ENCODE data around the gene ATP1A4. TPM values are rescaled to one million over a fixed set of nuclear protein-coding genes. Genes with fewer than 3 reads are reported as not detected.

The ATP1A4 gene
- total RNA-seq, 1 donor = not detected

- no peak for TF ChIP-seq CTCF (IDR thresholded peaks at IDR 0.05; ENCODE audit: extremely low read depth, low read depth, low read length)
- H3K4me1 ChIP-seq (ENCODE audit: insufficient read depth, low read length) = peaks cover 14% of the 10 kb centered on the region
- no peaks in the 10 kb centered on the region for H3K9me3 ChIP-seq (ENCODE audit: low read depth, low read length)
- H3K4me2 ChIP-seq (ENCODE audit: insufficient read depth, low read length) = peak overlapping the region; percentile 70
- H3K4me3 ChIP-seq (ENCODE audit: insufficient read depth, low read length) = no peak overlapping the region
- no peaks in the 10 kb centered on the region for H3K27me3 ChIP-seq (ENCODE audit: insufficient read depth, low read length)
- H4K20me1 ChIP-seq (ENCODE audit: insufficient read depth, low read length) = no peaks in the 10 kb centered on the region
- DNase-seq (ENCODE audit: insufficient read length, low spot score, missing footprints) = no peak
- H3K36me3 ChIP-seq (ENCODE audit: insufficient read depth, low read length) = no peaks in the 10 kb centered on the region
- H2AFZ ChIP-seq (ENCODE audit: low read length) = peak overlapping the region; percentile 64
- no peaks in the 10 kb centered on the region for H3K79me2 ChIP-seq (ENCODE audit: insufficient read depth, low read length)
- H3K27ac ChIP-seq (ENCODE audit: low read depth, low read length) = peak overlapping the region; percentile 70
These were observed 1.7 kb upstream of the ATP1A4 start for GRCh38 chr1:160149716-160150115.

GRCh38 chr1:160154790-160155189 lies 3.4 kb downstream of the ATP1A4 start:
- DNase-seq (ENCODE audit: insufficient read length, low spot score, missing footprints) = no peak
- peaks cover 2% of the 10 kb centered on the region for H3K27me3 ChIP-seq (ENCODE audit: insufficient read depth, low read length)
- no peaks in the 10 kb centered on the region for H3K36me3 ChIP-seq (ENCODE audit: insufficient read depth, low read length)
- H3K4me3 ChIP-seq (ENCODE audit: insufficient read depth, low read length) = no peak overlapping the region
- peaks cover 4% of the 10 kb centered on the region for H3K4me1 ChIP-seq (ENCODE audit: insufficient read depth, low read length)
- H4K20me1 ChIP-seq (ENCODE audit: insufficient read depth, low read length) = no peaks in the 10 kb centered on the region
- H3K79me2 ChIP-seq (ENCODE audit: insufficient read depth, low read length) = no peaks in the 10 kb centered on the region
- TF ChIP-seq CTCF (IDR thresholded peaks at IDR 0.05; ENCODE audit: extremely low read depth, low read depth, low read length) = no peak
- H3K27ac ChIP-seq (ENCODE audit: low read depth, low read length) = no peak overlapping the region
- no peak overlapping the region for H2AFZ ChIP-seq (ENCODE audit: low read length)
- no peaks in the 10 kb centered on the region for H3K9me3 ChIP-seq (ENCODE audit: low read depth, low read length)
- no peak overlapping the region for H3K4me2 ChIP-seq (ENCODE audit: insufficient read depth, low read length)

- H3K4me2 ChIP-seq (ENCODE audit: insufficient read depth, low read length) = no peak overlapping the region
These were observed 5.0 kb downstream of the ATP1A4 start for GRCh38 chr1:160156361-160156760.

GRCh38 chr1:160157174-160157573 lies 5.8 kb downstream of the ATP1A4 start:
- no peak overlapping the region for H2AFZ ChIP-seq (ENCODE audit: low read length)
- H3K27ac ChIP-seq (ENCODE audit: low read depth, low read length) = no peak overlapping the region
- no peak for TF ChIP-seq CTCF (IDR thresholded peaks at IDR 0.05; ENCODE audit: extremely low read depth, low read depth, low read length)

More at GRCh38 chr1:160156361-160156760, 5.0 kb downstream of the ATP1A4 start:
- no peak overlapping the region for H3K27ac ChIP-seq (ENCODE audit: low read depth, low read length)
- no peak overlapping the region for H2AFZ ChIP-seq (ENCODE audit: low read length)
- no peaks in the 10 kb centered on the region for H3K79me2 ChIP-seq (ENCODE audit: insufficient read depth, low read length)
- no peak for DNase-seq (ENCODE audit: insufficient read length, low spot score, missing footprints)
- no peak overlapping the region for H3K4me3 ChIP-seq (ENCODE audit: insufficient read depth, low read length)
- H3K9me3 ChIP-seq (ENCODE audit: low read depth, low read length) = no peaks in the 10 kb centered on the region
- no peaks in the 10 kb centered on the region for H3K4me1 ChIP-seq (ENCODE audit: insufficient read depth, low read length)
- H3K36me3 ChIP-seq (ENCODE audit: insufficient read depth, low read length) = no peaks in the 10 kb centered on the region
- no peaks in the 10 kb centered on the region for H4K20me1 ChIP-seq (ENCODE audit: insufficient read depth, low read length)
- TF ChIP-seq CTCF (IDR thresholded peaks at IDR 0.05; ENCODE audit: extremely low read depth, low read depth, low read length) = no peak
- H3K27me3 ChIP-seq (ENCODE audit: insufficient read depth, low read length) = peaks cover 2% of the 10 kb centered on the region

More at GRCh38 chr1:160157174-160157573, 5.8 kb downstream of the ATP1A4 start:
- no peak overlapping the region for H3K4me2 ChIP-seq (ENCODE audit: insufficient read depth, low read length)
- H3K4me1 ChIP-seq (ENCODE audit: insufficient read depth, low read length) = no peaks in the 10 kb centered on the region
- no peaks in the 10 kb centered on the region for H3K9me3 ChIP-seq (ENCODE audit: low read depth, low read length)
- H3K79me2 ChIP-seq (ENCODE audit: insufficient read depth, low read length) = no peaks in the 10 kb centered on the region
- H3K4me3 ChIP-seq (ENCODE audit: insufficient read depth, low read length) = no peak overlapping the region
- DNase-seq (ENCODE audit: insufficient read length, low spot score, missing footprints) = no peak
- H3K27me3 ChIP-seq (ENCODE audit: insufficient read depth, low read length) = peaks cover 2% of the 10 kb centered on the region
- H3K36me3 ChIP-seq (ENCODE audit: insufficient read depth, low read length) = no peaks in the 10 kb centered on the region
- H4K20me1 ChIP-seq (ENCODE audit: insufficient read depth, low read length) = no peaks in the 10 kb centered on the region

All from osteoblast (primary cell).